Gastroesophageal sphincter (tissue), 3 donors: ENCODE results near the gene COX15.

Experiments used
- POLR2A ChIP-seq, 2 donors: fragments of 450-650 bp; IDR thresholded peaks; one replicate each; pipeline ENCODE4 v1.6.1; 2017; ENCODE audit warnings: antibody characterized with exemption in 2 of 2, mild to moderate bottlenecking in 2 of 2, moderate library complexity in 1 of 2
- TF ChIP-seq, protein P1 (sequence below), 4 experiments: fragments of 200-600 bp in 2 of 4; fragments of 450-650 bp in 2 of 4; sonication (generic) in 1 of 4; IDR thresholded peaks; one replicate each; pipeline ENCODE4 v1.5.1; 2017 to 2019; ENCODE audit warnings: antibody characterized with exemption in 4 of 4, mild to moderate bottlenecking in 2 of 4, moderate library complexity in 2 of 4

DNA sequence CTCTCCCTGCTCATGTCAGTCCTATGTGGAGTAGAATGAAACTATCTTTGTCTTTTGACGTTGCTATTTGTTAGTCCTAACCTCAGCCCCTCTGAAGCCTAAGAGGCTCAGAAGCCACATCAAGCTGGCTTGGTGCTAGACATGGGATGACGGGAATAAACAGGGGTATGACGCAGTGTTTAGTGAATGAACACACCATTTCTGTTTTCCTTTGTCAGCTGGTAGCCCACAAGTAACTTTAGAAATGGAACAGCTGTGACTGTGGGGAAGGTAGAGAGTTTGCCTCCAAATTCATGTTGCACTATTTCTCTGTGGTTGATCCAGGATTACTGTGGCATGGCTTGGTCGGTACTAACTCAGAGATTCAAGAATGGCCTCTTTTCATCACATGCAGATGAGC is 31.3 kb downstream of the COX15 start:
- TF ChIP-seq, protein P1, sequence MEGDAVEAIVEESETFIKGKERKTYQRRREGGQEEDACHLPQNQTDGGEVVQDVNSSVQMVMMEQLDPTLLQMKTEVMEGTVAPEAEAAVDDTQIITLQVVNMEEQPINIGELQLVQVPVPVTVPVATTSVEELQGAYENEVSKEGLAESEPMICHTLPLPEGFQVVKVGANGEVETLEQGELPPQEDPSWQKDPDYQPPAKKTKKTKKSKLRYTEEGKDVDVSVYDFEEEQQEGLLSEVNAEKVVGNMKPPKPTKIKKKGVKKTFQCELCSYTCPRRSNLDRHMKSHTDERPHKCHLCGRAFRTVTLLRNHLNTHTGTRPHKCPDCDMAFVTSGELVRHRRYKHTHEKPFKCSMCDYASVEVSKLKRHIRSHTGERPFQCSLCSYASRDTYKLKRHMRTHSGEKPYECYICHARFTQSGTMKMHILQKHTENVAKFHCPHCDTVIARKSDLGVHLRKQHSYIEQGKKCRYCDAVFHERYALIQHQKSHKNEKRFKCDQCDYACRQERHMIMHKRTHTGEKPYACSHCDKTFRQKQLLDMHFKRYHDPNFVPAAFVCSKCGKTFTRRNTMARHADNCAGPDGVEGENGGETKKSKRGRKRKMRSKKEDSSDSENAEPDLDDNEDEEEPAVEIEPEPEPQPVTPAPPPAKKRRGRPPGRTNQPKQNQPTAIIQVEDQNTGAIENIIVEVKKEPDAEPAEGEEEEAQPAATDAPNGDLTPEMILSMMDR (IDR thresholded peaks at IDR 0.05), result no peak
- TF ChIP-seq POLR2A (IDR thresholded peaks at IDR 0.05), result no peak
